GM23338 (cell line): ENCODE measurements around the gene CTTN. TPM values are rescaled to one million over a fixed set of nuclear protein-coding genes. Genes with fewer than 3 reads are reported as not detected.

Source experiments
- ATAC-seq: fragments of 200-7000 bp; cut with Tn5 transposase; 3 replicates; pipeline ENCODE4 v1.9.1; 2020
- DNase-seq: peaks from one replicate; pipeline ENCODE4 v3.0.0-alpha.2; 2015; ENCODE audit warnings: low spot score
- H2AFZ ChIP-seq: fragments of 200-600 bp; sonication (generic); 2 replicates; pipeline ENCODE4 v1.8.0; 2016; ENCODE audit warnings: antibody characterized with exemption, mild to moderate bottlenecking, moderate library complexity
- H3F3A ChIP-seq: fragments of 200-600 bp; sonication (generic); replicated peaks from 2 replicates; pipeline ENCODE4 v1.8.0; 2017; ENCODE audit warnings: antibody characterized with exemption, mixed run types, low read depth
- H3K27ac ChIP-seq: fragments of 200-600 bp; sonication (generic); 2 replicates; pipeline ENCODE4 v1.6.1; 2016; ENCODE audit warnings: low read depth
- H3K27me3 ChIP-seq: fragments of 200-600 bp; sonication (generic); 2 replicates; pipeline ENCODE4 v1.8.0; 2016; ENCODE audit warnings: mild to moderate bottlenecking, mixed run types, moderate library complexity; ENCODE audit not compliant: insufficient read depth
- H3K36me3 ChIP-seq: fragments of 200-600 bp; sonication (generic); 2 replicates; pipeline ENCODE4 v1.8.0; 2016; ENCODE audit warnings: mild to moderate bottlenecking; ENCODE audit not compliant: insufficient read depth
- H3K4me1 ChIP-seq: fragments of 200-600 bp; sonication (generic); 2 replicates; pipeline ENCODE4 v1.8.0; 2016; ENCODE audit warnings: mild to moderate bottlenecking, moderate library complexity; ENCODE audit not compliant: insufficient read depth
- H3K4me2 ChIP-seq: fragments of 200-600 bp; sonication (generic); 2 replicates; pipeline ENCODE4 v1.7.1; 2017; ENCODE audit warnings: mixed run types
- H3K4me3 ChIP-seq: fragments of 200-600 bp; sonication (generic); 2 replicates; pipeline ENCODE4 v1.6.1; 2016; ENCODE audit warnings: mixed run types
- H3K79me2 ChIP-seq: fragments of 200-600 bp; sonication (generic); replicated peaks from 2 replicates; pipeline ENCODE4 v1.8.0; 2017; ENCODE audit warnings: mild to moderate bottlenecking; ENCODE audit not compliant: insufficient read depth
- H3K9me2 ChIP-seq: fragments of 200-600 bp; sonication (generic); 2 replicates; pipeline ENCODE4 v1.8.0; 2017; ENCODE audit not compliant: insufficient read depth
- H4K20me1 ChIP-seq: fragments of 200-600 bp; sonication (generic); replicated peaks from 2 replicates; pipeline ENCODE4 v1.8.0; 2017; ENCODE audit warnings: mild to moderate bottlenecking; ENCODE audit not compliant: insufficient read depth
- H3K27ac Mint-ChIP-seq: 2 replicates; pipeline ENCODE4 v1.8.0; 2020; ENCODE audit warnings: inconsistent platforms, mild to moderate bottlenecking, moderate library complexity, mixed read lengths
- H3K27me3 Mint-ChIP-seq: 3 replicates; pipeline ENCODE4 v1.8.0; 2022; ENCODE audit warnings: low read depth, mild to moderate bottlenecking, moderate library complexity, mixed read lengths, inconsistent platforms; ENCODE audit not compliant: insufficient read depth, poor library complexity
- H3K36me3 Mint-ChIP-seq: 3 replicates; pipeline ENCODE4 v1.8.0; 2021; ENCODE audit warnings: low read depth, mild to moderate bottlenecking, inconsistent platforms, moderate library complexity, mixed read lengths
- H3K4me1 Mint-ChIP-seq: 3 replicates; pipeline ENCODE4 v1.8.0; 2020; ENCODE audit warnings: mild to moderate bottlenecking, inconsistent platforms, mixed read lengths
- H3K4me3 Mint-ChIP-seq: 3 replicates; pipeline ENCODE4 v1.8.0; 2021; ENCODE audit warnings: moderate library complexity, mild to moderate bottlenecking, inconsistent platforms, mixed read lengths
- H3K9me3 Mint-ChIP-seq: 3 replicates; pipeline ENCODE4 v1.8.0; 2020; ENCODE audit warnings: moderate library complexity, mild to moderate bottlenecking, inconsistent platforms, mixed read lengths
- CREB1 ChIP-seq: fragments of 250-450 bp; sonication (Bioruptor Pico); IDR thresholded peaks from 2 replicates; pipeline ENCODE4 v1.5.0; 2020; ENCODE audit warnings: low read depth, mild to moderate bottlenecking, moderate library complexity
- CTCF ChIP-seq, 2 experiments: fragments of 200-600 bp in 1 of 2; sonication (generic) in 1 of 2; conservative IDR thresholded peaks; 2 replicates each; pipeline versions ENCODE4 v1.5.1 to v1.6.1; 2016 to 2017; ENCODE audit warnings: antibody characterized with exemption in 2 of 2, low read depth in 2 of 2, mild to moderate bottlenecking in 2 of 2, moderate library complexity in 1 of 2
- EZH2 ChIP-seq: fragments of 200-600 bp; sonication (generic); IDR thresholded peaks from one replicate; pipeline ENCODE4 v1.8.0; 2017; ENCODE audit warnings: antibody characterized with exemption, mild to moderate bottlenecking, low read depth; ENCODE audit not compliant: unreplicated experiment
- EZH2phosphoT487 ChIP-seq: fragments of 200-600 bp; sonication (generic); IDR thresholded peaks from one replicate; pipeline ENCODE4 v1.8.1; 2018; ENCODE audit warnings: antibody characterized with exemption; ENCODE audit not compliant: unreplicated experiment
- JUNB ChIP-seq: IDR thresholded peaks from one replicate; pipeline ENCODE4 v1.6.1; 2016; ENCODE audit warnings: antibody characterized with exemption; ENCODE audit not compliant: unreplicated experiment
- NANOG ChIP-seq: IDR thresholded peaks from 2 replicates; pipeline ENCODE4 v1.6.1; 2016; ENCODE audit warnings: antibody characterized with exemption, borderline replicate concordance
- POLR2AphosphoS5 ChIP-seq: IDR thresholded peaks from 2 replicates; pipeline ENCODE4 v1.6.1; 2016; ENCODE audit warnings: antibody characterized with exemption, low read depth
- REST ChIP-seq: IDR thresholded peaks from one replicate; pipeline ENCODE4 v1.6.1; 2018; ENCODE audit warnings: antibody characterized with exemption; ENCODE audit not compliant: unreplicated experiment
- ZNF114 ChIP-seq: fragments of 250-450 bp; sonication (Bioruptor Pico); IDR thresholded peaks from 2 replicates; pipeline ENCODE4 v1.5.0; 2020; ENCODE audit warnings: mild to moderate bottlenecking, moderate library complexity
- ZNF331 ChIP-seq: fragments of 250-450 bp; sonication (Bioruptor Pico); IDR thresholded peaks from 2 replicates; pipeline ENCODE4 v1.5.0; 2020; ENCODE audit warnings: low read depth, mild to moderate bottlenecking, moderate library complexity
- polyA plus RNA-seq: library from polyadenylated mRNA; unstranded; fragments of >200 nt; fragmentation: Nextera tagmentation; extraction: Ambion mirVana; gene quantifications from 2 replicates; pipeline ENCODE4 v1.2.1, GENCODE V29; 2016
- total RNA-seq: library from RNA; depleted of rRNA; stranded (reverse); fragments of >200 nt; shearing (Covaris generic); gene quantifications from 2 replicates; pipeline ENCODE4 v1.2.3, GENCODE V29; 2014

CTTN gene
- total and polyA plus RNA-seq, 2 experiments from 2014 or later: 163 to 343 TPM

GRCh38 chr11:70381872-70382861 lies 16.2 kb upstream of the CTTN start (continued):
- TF ChIP-seq REST: no peak
- TF ChIP-seq CTCF (conservative IDR thresholded peaks at IDR 0.05; ENCODE audit: low read depth in 2 of 2): 0 out of 4 replicates have a peak, but pooled peaks of 1 of the 2 experiments have one; percentile 11
- no peak for TF ChIP-seq EZH2phosphoT487
- TF ChIP-seq NANOG: no peak

GRCh38 chr11:70383664-70384565 lies 14.4 kb upstream of the CTTN start:
- no peak overlapping the region for H3K4me2 ChIP-seq
- no peak overlapping the region for H2AFZ ChIP-seq
- ATAC-seq (no peak; the same call in 2 of the 3 replicates), DNase-seq (no peak)
- H3K36me3 ChIP-seq: peaks cover 10% of the 10 kb centered on the region; the same call in 1 of the 2 replicates
- H3K4me1 ChIP-seq: peaks cover 41% of the 10 kb centered on the region
- peaks cover 19% of the 10 kb centered on the region; the same call in 1 of the 2 replicates for H3F3A ChIP-seq
- H3K4me3 ChIP-seq: no peak overlapping the region
- H3K36me3 Mint-ChIP-seq: peaks cover 64% of the 10 kb centered on the region
- peaks cover 39% of the 10 kb centered on the region for H3K79me2 ChIP-seq
- H3K4me3 Mint-ChIP-seq: no peak overlapping the region
- no peaks in the 10 kb centered on the region for H3K27me3 ChIP-seq
- H3K9me3 Mint-ChIP-seq: no peaks in the 10 kb centered on the region
- peaks cover 35% of the 10 kb centered on the region for H3K4me1 Mint-ChIP-seq
- peaks cover 13% of the 10 kb centered on the region for H3K27me3 Mint-ChIP-seq
- H3K27ac ChIP-seq: peak overlapping the region; percentile 66; the same call in 1 of the 2 replicates
- H3K27ac Mint-ChIP-seq: no peak overlapping the region
- H4K20me1 ChIP-seq: peaks cover 42% of the 10 kb centered on the region
- no peaks in the 10 kb centered on the region for H3K9me2 ChIP-seq
- TF ChIP-seq ZNF114 (CRISPR knock-in tag) (no peak), EZH2phosphoT487 (no peak), CREB1 (CRISPR knock-in tag) (no peak), POLR2AphosphoS5 (no peak), JUNB (no peak), REST (no peak), ZNF331 (no peak), EZH2 (no peak)
